GM21447 (cell line): Measurements from ENCODE around the gene INS.

ENCODE experiments used
- ATAC-seq: cut with Tn5 transposase; IDR thresholded peaks from one replicate; pipeline ENCODE4 v1.9.1; 2021; ENCODE audit not compliant: unreplicated experiment

Gene INS

GRCh38 chr11:2149864-2150847, 10.9 kb downstream of the INS start:
- no peak for ATAC-seq

GRCh38 chr11:2149460-2149859, 11.5 kb downstream of the INS start:
- no peak for ATAC-seq

GRCh38 chr11:2148595-2148994, 12.4 kb downstream of the INS start:
- ATAC-seq, result no peak

GRCh38 chr11:2147391-2147790, 13.6 kb downstream of the INS start:
- ATAC-seq, result no peak

GRCh38 chr11:2146051-2146450, 15.0 kb downstream of the INS start:
- ATAC-seq, result no peak

- ATAC-seq, result no peak
Measured at GRCh38 chr11:2144544-2145248, 16.3 kb downstream of the INS start.

- ATAC-seq, result no peak
Measured at GRCh38 chr11:2143799-2144543, 17.0 kb downstream of the INS start.

- no peak for ATAC-seq
Measured at GRCh38 chr11:2143477-2143798, 17.6 kb downstream of the INS start.

GRCh38 chr11:2142762-2143202, 18.2 kb downstream of the INS start:
- no peak for ATAC-seq

- ATAC-seq, result no peak
Measured at GRCh38 chr11:2142300-2142759, 18.7 kb downstream of the INS start.

- ATAC-seq, result no peak
Measured at GRCh38 chr11:2140411-2141400, 20.3 kb downstream of the INS start.

- no peak for ATAC-seq
Measured at GRCh38 chr11:2139621-2140337, 21.2 kb downstream of the INS start.

- ATAC-seq, result no peak
Measured at GRCh38 chr11:2139123-2139521, 21.9 kb downstream of the INS start, which contains the start of gene IGF2. IGF2 (minus strand) TSS chr11:2139389; CDS start chr11:2135523, 3,866 bp downstream.

- ATAC-seq, result no peak
Measured at GRCh38 chr11:2138431-2139122, 22.4 kb downstream of the INS start.

GRCh38 chr11:2138068-2138430, 23.0 kb downstream of the INS start:
- ATAC-seq, result no peak

- ATAC-seq, result no peak
Measured at GRCh38 chr11:2137202-2138067, 23.6 kb downstream of the INS start.

GRCh38 chr11:2136952-2137201, 24.1 kb downstream of the INS start:
- no peak for ATAC-seq
